WERI-Rb-1 (cell line): ENCODE data around the gene TSFM.

ENCODE experiments used
- DNase-seq: peaks from one replicate; pipeline ENCODE4 v3.0.0-alpha.2; 2020
- H3K27ac ChIP-seq: fragments of 250-450 bp; sonication (Bioruptor Pico); 2 replicates; pipeline ENCODE4 v1.5.1; 2020; ENCODE audit warnings: mild to moderate bottlenecking, moderate library complexity
- H3K27me3 ChIP-seq: fragments of 250-450 bp; sonication (Bioruptor Pico); 2 replicates; pipeline ENCODE4 v1.5.1; 2021; ENCODE audit warnings: mild to moderate bottlenecking, low read depth, moderate library complexity; ENCODE audit not compliant: insufficient read depth, severe bottlenecking
- H3K36me3 ChIP-seq: fragments of 250-450 bp; sonication (Bioruptor Pico); 2 replicates; pipeline ENCODE4 v1.5.1; 2020; ENCODE audit warnings: mild to moderate bottlenecking, moderate library complexity
- H3K4me3 ChIP-seq: 2 replicates; pipeline ENCODE4 v1.5.1; 2011; ENCODE audit warnings: low read depth, mild to moderate bottlenecking, control low read depth, low read length
- H3K9me3 ChIP-seq: fragments of 250-450 bp; sonication (Bioruptor Pico); 2 replicates; pipeline ENCODE4 v1.5.1; 2021; ENCODE audit warnings: mild to moderate bottlenecking, moderate library complexity; ENCODE audit not compliant: severe bottlenecking
- TF ChIP-seq, protein P1 (sequence below): IDR thresholded peaks from 2 replicates; pipeline ENCODE4 v1.5.1; 2011; ENCODE audit warnings: low read depth, mild to moderate bottlenecking, control low read depth, inconsistent platforms, low read length

Gene TSFM

DNA sequence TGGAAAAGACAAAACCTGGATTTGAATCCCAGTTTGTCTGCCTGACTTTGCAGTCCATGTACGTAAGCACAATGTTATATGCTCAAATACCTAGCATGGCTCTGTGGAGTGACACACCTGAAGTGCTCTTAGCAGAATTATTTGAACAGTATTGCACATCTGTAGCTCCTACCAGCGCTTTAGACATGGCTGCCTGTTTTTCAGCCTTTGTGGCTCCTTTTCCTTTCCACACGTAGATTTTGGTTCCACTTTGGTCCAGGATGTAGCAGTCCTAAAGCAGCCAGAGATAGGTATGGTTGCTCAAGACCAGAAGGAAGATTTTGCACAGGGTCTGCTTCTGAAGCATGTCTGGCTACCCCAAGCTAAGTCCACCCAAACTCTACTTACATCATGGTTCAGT, 26.8 kb downstream of the TSFM start:
- H3K27me3 ChIP-seq, result no peaks in the 10 kb centered on the region
- TF ChIP-seq, protein P1, sequence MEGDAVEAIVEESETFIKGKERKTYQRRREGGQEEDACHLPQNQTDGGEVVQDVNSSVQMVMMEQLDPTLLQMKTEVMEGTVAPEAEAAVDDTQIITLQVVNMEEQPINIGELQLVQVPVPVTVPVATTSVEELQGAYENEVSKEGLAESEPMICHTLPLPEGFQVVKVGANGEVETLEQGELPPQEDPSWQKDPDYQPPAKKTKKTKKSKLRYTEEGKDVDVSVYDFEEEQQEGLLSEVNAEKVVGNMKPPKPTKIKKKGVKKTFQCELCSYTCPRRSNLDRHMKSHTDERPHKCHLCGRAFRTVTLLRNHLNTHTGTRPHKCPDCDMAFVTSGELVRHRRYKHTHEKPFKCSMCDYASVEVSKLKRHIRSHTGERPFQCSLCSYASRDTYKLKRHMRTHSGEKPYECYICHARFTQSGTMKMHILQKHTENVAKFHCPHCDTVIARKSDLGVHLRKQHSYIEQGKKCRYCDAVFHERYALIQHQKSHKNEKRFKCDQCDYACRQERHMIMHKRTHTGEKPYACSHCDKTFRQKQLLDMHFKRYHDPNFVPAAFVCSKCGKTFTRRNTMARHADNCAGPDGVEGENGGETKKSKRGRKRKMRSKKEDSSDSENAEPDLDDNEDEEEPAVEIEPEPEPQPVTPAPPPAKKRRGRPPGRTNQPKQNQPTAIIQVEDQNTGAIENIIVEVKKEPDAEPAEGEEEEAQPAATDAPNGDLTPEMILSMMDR, result no peak
- no peaks in the 10 kb centered on the region for H3K9me3 ChIP-seq
- no peak overlapping the region for H3K4me3 ChIP-seq
- no peak overlapping the region for H3K27ac ChIP-seq
- no peaks in the 10 kb centered on the region; the same call in none of the 2 replicates for H3K36me3 ChIP-seq
- DNase-seq, result no peak

DNA sequence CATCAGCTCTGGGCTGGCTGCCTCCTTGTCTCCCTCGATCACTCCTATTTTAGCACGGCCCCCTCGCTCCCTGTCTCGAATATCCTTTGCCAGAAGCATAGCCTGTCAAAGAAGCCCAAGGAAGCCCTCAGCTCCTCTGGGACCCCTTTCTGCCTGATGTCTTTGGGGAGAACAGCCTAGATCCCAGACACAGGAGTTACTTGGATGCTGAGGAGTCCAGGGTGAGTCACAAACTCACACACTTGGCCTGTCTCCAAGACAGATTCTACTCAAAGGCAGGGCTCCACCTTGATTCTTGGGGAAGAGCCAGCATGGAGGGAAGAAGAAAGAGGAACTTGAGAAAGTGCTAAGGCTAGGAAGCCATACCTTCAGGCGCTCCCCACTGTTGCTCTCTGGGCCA, 27.9 kb downstream of the TSFM start:
- Histone ChIP-seq H3K4me3 (no peak overlapping the region), H3K36me3 (no peaks in the 10 kb centered on the region; the same call in 1 of the 2 replicates), H3K9me3 (no peaks in the 10 kb centered on the region), H3K27ac (no peak overlapping the region), H3K27me3 (no peaks in the 10 kb centered on the region)
- TF ChIP-seq, protein P1, result no peak
- DNase-seq, result no peak

DNA sequence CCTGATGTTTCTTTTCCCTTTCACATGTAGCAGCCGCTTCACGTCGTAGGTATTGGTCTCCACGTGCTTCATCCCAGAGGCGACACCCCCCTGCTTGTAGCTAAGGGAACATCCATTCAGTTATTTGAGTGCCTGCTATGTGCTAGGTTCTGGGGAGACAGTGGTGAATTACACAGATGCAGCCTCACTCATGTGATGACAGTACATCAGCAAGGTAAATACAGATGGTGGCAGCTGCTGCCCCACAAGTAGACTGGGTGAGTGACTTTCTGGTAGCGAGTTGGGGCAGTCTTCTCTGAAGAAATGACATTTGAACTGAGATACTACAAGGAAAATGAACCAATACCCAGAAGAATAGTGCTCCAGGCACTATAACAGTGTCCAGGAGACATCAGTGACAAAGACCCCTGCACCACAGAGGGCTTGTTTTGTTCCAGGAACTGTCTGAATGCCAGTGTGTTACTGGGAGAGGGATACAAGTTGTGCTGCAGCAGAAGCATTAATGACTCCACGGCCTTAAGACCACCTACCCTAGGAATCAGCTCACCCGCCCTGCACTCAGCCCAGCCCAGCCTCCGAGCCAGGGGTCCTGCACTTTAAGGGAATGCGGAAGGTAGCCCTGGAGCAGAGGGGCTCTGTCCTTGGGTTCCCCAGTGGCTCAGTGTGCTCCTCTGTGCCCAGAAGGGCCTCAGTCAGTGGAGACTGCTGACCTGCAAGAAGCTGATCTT, 28.6 kb downstream of the TSFM start:
- H3K9me3 ChIP-seq, result no peaks in the 10 kb centered on the region
- no peaks in the 10 kb centered on the region; the same call in 1 of the 2 replicates for H3K36me3 ChIP-seq
- no peak for DNase-seq
- TF ChIP-seq, protein P1, result no peak
- H3K4me3 ChIP-seq, result no peak overlapping the region
- H3K27me3 ChIP-seq, result no peaks in the 10 kb centered on the region
- no peak overlapping the region for H3K27ac ChIP-seq

DNA sequence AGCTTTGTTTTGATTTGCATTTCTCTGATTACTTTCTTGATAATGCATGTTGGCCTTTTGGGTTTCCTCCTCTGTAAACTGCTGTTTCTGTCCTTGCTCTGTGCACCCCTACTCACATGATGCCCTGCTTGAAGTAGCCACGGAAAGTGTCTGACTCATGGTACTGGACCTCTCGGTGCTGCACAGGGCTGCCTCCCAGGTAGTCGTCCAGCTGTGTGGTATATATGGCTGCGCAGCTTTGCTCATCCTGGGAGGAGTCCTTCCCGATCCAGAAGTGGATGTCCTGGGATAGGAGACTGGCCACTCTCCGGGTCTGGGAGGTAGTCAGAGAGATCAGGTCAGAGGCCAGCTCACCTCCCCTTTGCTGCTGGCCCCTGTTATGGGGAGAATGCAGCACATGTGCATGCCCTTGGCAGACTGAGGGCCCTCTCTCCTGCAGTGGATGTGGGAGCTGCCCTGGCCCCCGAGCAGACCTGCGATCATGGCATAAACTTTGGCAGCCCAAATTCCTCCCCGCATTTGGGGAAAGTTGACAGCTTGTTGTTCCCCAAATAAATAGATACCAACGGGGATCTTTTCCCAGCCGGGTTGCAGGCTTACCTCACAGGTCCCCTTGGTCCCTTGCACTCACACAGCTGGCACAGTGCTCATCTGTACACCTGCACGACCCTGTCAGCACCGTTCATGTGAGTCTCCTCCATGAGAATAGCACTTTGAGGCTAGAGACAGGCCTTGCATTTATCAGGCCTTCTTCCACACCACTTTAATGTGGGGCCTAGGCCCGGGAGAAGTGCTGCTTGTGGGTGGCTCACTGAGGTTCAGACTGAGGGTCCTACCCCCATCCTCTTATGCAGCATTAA, 30.8 kb downstream of the TSFM start:
- H3K36me3 ChIP-seq, result no peaks in the 10 kb centered on the region; the same call in 1 of the 2 replicates
- H3K4me3 ChIP-seq, result no peak overlapping the region
- H3K9me3 ChIP-seq, result no peaks in the 10 kb centered on the region
- no peak overlapping the region for H3K27ac ChIP-seq
- TF ChIP-seq, protein P1, result no peak
- no peaks in the 10 kb centered on the region for H3K27me3 ChIP-seq
- no peak for DNase-seq

DNA sequence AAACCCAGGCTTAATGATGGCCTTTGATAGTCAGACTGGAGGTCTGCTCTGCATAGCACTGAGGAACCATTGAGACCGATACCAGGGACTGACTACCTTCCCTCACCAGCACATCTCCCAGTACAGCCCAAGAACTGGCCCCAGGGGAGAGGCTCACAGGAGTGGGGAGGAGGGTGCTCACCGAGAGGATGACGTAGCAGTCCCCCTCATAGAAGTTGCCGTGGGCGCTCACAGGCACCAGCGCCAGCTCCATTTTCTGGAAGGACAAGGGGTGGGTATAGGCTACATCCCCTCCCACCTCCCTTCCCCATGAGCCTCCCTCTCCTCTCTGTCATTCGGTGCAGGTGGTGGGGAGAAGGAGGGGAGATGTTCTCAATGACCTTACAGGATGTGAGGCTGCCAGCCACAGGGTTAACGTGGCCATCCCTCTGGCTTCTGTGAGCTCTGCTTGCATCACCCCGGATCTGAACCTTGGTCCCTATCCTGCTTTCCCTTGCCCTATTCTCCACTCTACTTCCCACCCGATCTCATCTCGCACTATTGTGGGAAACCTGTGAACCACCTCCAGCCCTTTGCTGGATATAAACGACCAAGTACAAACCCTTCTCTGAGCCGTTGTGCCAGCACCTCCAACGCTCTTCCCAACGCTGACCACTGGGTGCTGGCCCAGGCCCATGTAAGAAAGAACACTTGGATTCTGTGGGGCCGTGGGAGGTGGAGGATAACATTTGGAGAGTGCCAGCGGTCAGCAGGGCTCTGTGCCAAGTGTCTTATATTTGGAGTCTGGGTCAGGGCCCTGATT, 31.6 kb downstream of the TSFM start:
- H3K27ac ChIP-seq, result no peak overlapping the region
- no peak overlapping the region for H3K4me3 ChIP-seq
- TF ChIP-seq, protein P1, result no peak
- no peaks in the 10 kb centered on the region for H3K36me3 ChIP-seq
- no peaks in the 10 kb centered on the region for H3K27me3 ChIP-seq
- no peaks in the 10 kb centered on the region for H3K9me3 ChIP-seq
- no peak for DNase-seq
